OCI-LY1 (cell line): ENCODE results near the gene SLC3A2.

Experiments used
- H2AFZ ChIP-seq: fragments of 200-600 bp; sonication (generic), shearing (Covaris generic); 2 replicates; pipeline ENCODE4 v1.6.0; 2014; ENCODE audit warnings: antibody characterized with exemption, mild to moderate bottlenecking, low read length
- H3F3A ChIP-seq: fragments of 200-600 bp; sonication (generic), shearing (Covaris generic); 2 replicates; pipeline ENCODE4 v1.6.0; 2014; ENCODE audit warnings: mild to moderate bottlenecking, antibody characterized with exemption, low read length, moderate library complexity; ENCODE audit not compliant: insufficient read depth
- H3K27ac ChIP-seq: fragments of 200-600 bp; sonication (generic); 2 replicates; pipeline ENCODE4 v1.5.1; 2014; ENCODE audit warnings: low read length, mixed run types, mild to moderate bottlenecking, low read depth; ENCODE audit not compliant: poor library complexity, severe bottlenecking
- H3K27me3 ChIP-seq: fragments of 200-600 bp; sonication (generic); 2 replicates; pipeline ENCODE4 v1.6.0; 2014; ENCODE audit warnings: antibody characterized with exemption, mild to moderate bottlenecking, low read length, moderate library complexity; ENCODE audit not compliant: insufficient read depth
- H3K36me3 ChIP-seq: fragments of 200-600 bp; sonication (generic); 2 replicates; pipeline ENCODE4 v1.6.1; 2014; ENCODE audit warnings: mild to moderate bottlenecking, antibody characterized with exemption, low read length, moderate library complexity, mixed read lengths; ENCODE audit not compliant: insufficient read depth
- H3K4me1 ChIP-seq: fragments of 200-600 bp; sonication (generic); 2 replicates; pipeline ENCODE4 v1.5.1; 2014; ENCODE audit warnings: mild to moderate bottlenecking, low read length, moderate library complexity; ENCODE audit not compliant: insufficient read depth, severe bottlenecking
- H3K4me2 ChIP-seq: fragments of 200-600 bp; sonication (generic), shearing (Covaris generic); 2 replicates; pipeline ENCODE4 v1.6.1; 2014; ENCODE audit warnings: low read length
- H3K4me3 ChIP-seq: fragments of 200-600 bp; sonication (generic); 2 replicates; pipeline ENCODE4 v1.5.1; 2014; ENCODE audit warnings: low read length, low read depth, mild to moderate bottlenecking, mixed read lengths; ENCODE audit not compliant: poor library complexity, severe bottlenecking
- H3K79me2 ChIP-seq: fragments of 200-600 bp; shearing (Covaris generic); 2 replicates; pipeline ENCODE4 v1.6.1; 2016; ENCODE audit warnings: mixed run types, low read length, mixed read lengths; ENCODE audit not compliant: insufficient read depth
- H3K9ac ChIP-seq: fragments of 200-600 bp; sonication (generic), shearing (Covaris generic); 2 replicates; pipeline ENCODE4 v1.6.1; 2014; ENCODE audit warnings: mild to moderate bottlenecking, low read length, mixed read lengths
- H3K9me2 ChIP-seq: fragments of 200-600 bp; sonication (generic), shearing (Covaris generic); 2 replicates; pipeline ENCODE4 v1.6.1; 2014; ENCODE audit warnings: low read depth, mild to moderate bottlenecking, low read length, mixed read lengths
- H3K9me3 ChIP-seq: fragments of 200-600 bp; shearing (Covaris generic); 2 replicates; pipeline ENCODE4 v1.6.1; 2014; ENCODE audit warnings: low read length, mixed read lengths
- H4K20me1 ChIP-seq: fragments of 200-600 bp; sonication (generic), shearing (Covaris generic); 2 replicates; pipeline ENCODE4 v1.6.0; 2016; ENCODE audit warnings: mild to moderate bottlenecking, low read length; ENCODE audit not compliant: insufficient read depth
- EZH2 ChIP-seq: fragments of 200-600 bp; sonication (generic), shearing (Covaris generic); IDR thresholded peaks from 2 replicates; pipeline ENCODE4 v1.8.0; 2017; ENCODE audit warnings: borderline replicate concordance, mixed run types, mild to moderate bottlenecking, antibody characterized with exemption, low read length, moderate library complexity, mixed read lengths
- TF ChIP-seq, protein P1 (sequence below): fragments of 200-600 bp; sonication (generic), shearing (Covaris generic); IDR thresholded peaks from 2 replicates; pipeline ENCODE4 v1.5.1; 2017; ENCODE audit warnings: mild to moderate bottlenecking, antibody characterized with exemption, low read length, moderate library complexity, mixed read lengths

SLC3A2 gene

DNA sequence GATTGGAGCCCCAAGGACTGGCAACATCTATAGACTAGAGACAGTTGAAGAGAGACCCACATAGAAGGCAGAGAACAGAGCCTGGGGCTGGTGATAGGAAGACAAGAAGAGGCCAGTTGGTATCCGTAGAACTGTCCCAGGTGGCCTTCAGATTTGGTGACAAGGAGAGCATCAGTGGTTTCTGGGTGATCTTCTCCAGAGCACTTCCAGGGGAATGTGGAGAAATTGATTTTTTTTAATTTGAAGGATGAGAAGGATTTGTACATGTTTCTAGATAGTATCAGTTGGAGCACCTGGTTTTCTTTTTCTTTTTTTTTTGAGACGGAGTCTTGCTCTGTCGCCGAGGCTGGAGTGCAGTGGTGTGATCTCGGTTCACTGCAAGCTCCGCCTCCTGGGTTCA is 14.8 kb downstream of the SLC3A2 start:
- no peaks in the 10 kb centered on the region for H3K36me3 ChIP-seq

DNA sequence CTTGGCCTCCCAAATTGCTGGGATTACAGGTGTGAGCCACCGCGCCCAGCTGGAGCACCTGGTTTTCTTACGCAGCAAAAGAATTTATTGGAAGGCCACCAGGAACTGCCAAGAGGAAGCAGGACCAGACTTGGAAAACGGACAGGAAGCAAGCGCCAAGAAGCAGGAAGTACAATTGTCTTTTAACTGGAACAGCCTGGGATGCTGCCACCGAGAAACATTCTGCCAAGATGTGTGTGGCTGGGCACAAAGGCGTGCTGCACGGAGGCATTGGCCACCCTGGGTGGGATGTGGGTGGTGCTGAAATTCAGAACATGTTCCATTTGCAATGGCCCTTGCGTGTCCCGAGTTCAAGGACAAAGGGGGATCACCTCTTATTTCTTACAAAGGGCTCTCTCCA is 15.4 kb downstream of the SLC3A2 start:
- Histone ChIP-seq H3K27ac (no peak overlapping the region), H3K27me3 (peaks cover 6% of the 10 kb centered on the region; the same call in 1 of the 2 replicates), H3K4me3 (no peak overlapping the region), H3K36me3 (no peaks in the 10 kb centered on the region), H4K20me1 (no peaks in the 10 kb centered on the region), H3K4me2 (no peak overlapping the region), H3K4me1 (no peaks in the 10 kb centered on the region), H3K79me2 (no peaks in the 10 kb centered on the region), H3K9ac (no peak overlapping the region), H2AFZ (no peak overlapping the region), H3K9me3 (no peaks in the 10 kb centered on the region), H3F3A (no peaks in the 10 kb centered on the region), H3K9me2 (no peaks in the 10 kb centered on the region)
- TF ChIP-seq, protein P1, sequence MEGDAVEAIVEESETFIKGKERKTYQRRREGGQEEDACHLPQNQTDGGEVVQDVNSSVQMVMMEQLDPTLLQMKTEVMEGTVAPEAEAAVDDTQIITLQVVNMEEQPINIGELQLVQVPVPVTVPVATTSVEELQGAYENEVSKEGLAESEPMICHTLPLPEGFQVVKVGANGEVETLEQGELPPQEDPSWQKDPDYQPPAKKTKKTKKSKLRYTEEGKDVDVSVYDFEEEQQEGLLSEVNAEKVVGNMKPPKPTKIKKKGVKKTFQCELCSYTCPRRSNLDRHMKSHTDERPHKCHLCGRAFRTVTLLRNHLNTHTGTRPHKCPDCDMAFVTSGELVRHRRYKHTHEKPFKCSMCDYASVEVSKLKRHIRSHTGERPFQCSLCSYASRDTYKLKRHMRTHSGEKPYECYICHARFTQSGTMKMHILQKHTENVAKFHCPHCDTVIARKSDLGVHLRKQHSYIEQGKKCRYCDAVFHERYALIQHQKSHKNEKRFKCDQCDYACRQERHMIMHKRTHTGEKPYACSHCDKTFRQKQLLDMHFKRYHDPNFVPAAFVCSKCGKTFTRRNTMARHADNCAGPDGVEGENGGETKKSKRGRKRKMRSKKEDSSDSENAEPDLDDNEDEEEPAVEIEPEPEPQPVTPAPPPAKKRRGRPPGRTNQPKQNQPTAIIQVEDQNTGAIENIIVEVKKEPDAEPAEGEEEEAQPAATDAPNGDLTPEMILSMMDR = no peak
- no peak for TF ChIP-seq EZH2

More for the DNA sequence above, 14.8 kb downstream of the SLC3A2 start:
- Histone ChIP-seq H2AFZ (no peak overlapping the region), H3K4me1 (no peaks in the 10 kb centered on the region), H3F3A (no peaks in the 10 kb centered on the region), H4K20me1 (no peaks in the 10 kb centered on the region), H3K4me2 (no peak overlapping the region), H3K9me2 (no peaks in the 10 kb centered on the region), H3K9me3 (no peaks in the 10 kb centered on the region), H3K27me3 (peaks cover 6% of the 10 kb centered on the region; the same call in 1 of the 2 replicates), H3K79me2 (no peaks in the 10 kb centered on the region), H3K9ac (no peak overlapping the region), H3K27ac (no peak overlapping the region), H3K4me3 (no peak overlapping the region)
- no peak for TF ChIP-seq EZH2
- TF ChIP-seq, protein P1 = no peak

DNA sequence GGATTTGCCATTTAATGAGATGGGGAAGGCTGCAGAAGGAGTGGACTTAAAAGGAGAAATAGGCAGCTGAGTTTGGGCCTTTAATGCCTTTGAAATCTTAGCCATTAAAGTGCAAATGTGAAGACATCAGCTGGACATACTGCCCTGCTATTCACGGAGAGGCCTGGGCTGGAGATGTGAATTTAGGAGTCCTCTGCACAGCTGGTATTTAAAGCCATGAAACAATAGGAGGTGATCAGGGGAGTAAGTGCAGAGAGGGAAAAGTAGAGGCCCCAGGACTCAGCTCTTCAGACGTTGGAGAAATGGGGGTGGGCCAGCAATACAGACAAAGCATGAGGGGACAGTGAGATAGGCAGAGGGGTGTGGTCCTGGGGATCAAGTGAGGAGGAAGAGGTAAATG is 16.6 kb downstream of the SLC3A2 start:
- Histone ChIP-seq H3K79me2 (no peaks in the 10 kb centered on the region), H3K9me2 (no peaks in the 10 kb centered on the region), H3K4me3 (no peak overlapping the region), H3K4me1 (no peaks in the 10 kb centered on the region), H3K9ac (no peak overlapping the region), H3K4me2 (no peak overlapping the region), H3K36me3 (no peaks in the 10 kb centered on the region), H4K20me1 (no peaks in the 10 kb centered on the region), H3K27ac (no peak overlapping the region), H3K27me3 (peaks cover 6% of the 10 kb centered on the region; the same call in 1 of the 2 replicates), H3K9me3 (no peaks in the 10 kb centered on the region), H2AFZ (no peak overlapping the region), H3F3A (no peaks in the 10 kb centered on the region)
- TF ChIP-seq EZH2 = no peak
- TF ChIP-seq, protein P1 = no peak
